Frontal cortex (tissue), 4 donors: ENCODE data around the gene LEKR1. TPM values are rescaled to one million over a fixed set of nuclear protein-coding genes. Genes with fewer than 3 reads are reported as not detected.
A peak's percentile ranks its signal among the peaks of the same experiment; 100 is the strongest.
"Not testable (repeated sequence)": the region's sequence is repeated elsewhere in the genome, so short reads cannot be mapped to it uniquely, and the experiment has no call there.

ENCODE experiments used
- DNase-seq, 2 donors: peaks; one replicate each; pipeline ENCODE4 v3.0.0; 2012; ENCODE audit warnings: low spot score in 2 of 2
- FAIRE-seq: peaks from 2 replicates; lab custom pipeline; 2012; peaks lifted over from hg19 to GRCh38; lab: Jason Lieb, UNC
- total RNA-seq: library from RNA; depleted of rRNA; stranded (reverse); fragments of >200 nt; gene quantifications from one replicate; pipeline ENCODE4 v1.2.3, GENCODE V29; 2014
- donor health status: control.
- donor health status: control.
- donor health status: control.

Gene LEKR1
- total RNA-seq, 1 donor from 2014 or later, result 0.82 TPM

GRCh38 chr3:156803952-156804741 lies 22.0 kb upstream of the LEKR1 start:
- DNase-seq, result no peak
- FAIRE-seq, result no peak

DNA sequence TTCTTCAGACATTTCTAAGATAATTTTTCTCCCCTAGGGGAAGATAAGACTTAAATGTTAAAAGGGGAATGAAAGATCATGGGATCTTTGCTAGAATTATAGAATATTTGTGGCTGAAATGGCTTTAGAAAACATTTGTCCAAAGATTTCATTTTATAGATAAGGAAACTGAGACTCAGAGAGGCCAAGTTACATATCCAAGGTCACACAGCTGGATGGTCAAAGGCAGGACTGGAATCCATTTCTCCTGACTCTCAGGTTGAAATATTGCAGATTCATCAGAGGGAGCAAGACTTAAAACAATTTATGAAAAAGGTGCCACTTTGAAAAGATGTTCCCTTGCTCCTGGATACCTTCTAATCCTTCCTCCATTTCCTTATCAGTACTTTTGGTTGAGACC lies 19.5 kb upstream of the LEKR1 start:
- DNase-seq (no peak), FAIRE-seq (no peak)

DNA sequence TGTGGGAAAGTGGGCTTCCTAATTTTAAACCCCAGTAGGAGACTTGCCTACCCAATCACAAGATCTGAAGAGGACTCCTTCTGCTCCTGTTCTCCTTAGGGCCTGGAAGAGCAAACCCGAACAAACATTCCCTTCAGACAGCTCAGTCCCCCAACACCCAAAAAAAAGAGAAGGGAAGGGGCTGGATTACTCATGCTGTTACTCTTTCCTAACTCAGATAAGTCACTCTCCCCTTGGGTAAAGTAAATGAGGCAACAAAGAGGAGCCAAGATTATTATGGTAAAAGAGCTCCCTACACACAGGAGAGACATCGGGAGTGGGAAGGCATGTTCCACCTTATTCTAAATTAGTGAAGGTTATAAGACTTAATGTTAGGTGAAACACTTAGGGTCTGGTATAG lies 18.1 kb upstream of the LEKR1 start:
- FAIRE-seq (no peak), DNase-seq (no peak)

- FAIRE-seq, result no peak
- DNase-seq, result no peak
These were observed 14.9 kb upstream of the LEKR1 start for GRCh38 chr3:156811089-156811862.

- no peak for FAIRE-seq
- no peak for DNase-seq
These were observed 13.4 kb upstream of the LEKR1 start for GRCh38 chr3:156812521-156813335.

- FAIRE-seq (no peak), DNase-seq (no peak)
These were observed 11.9 kb upstream of the LEKR1 start for GRCh38 chr3:156814295-156814694.

- no peak for FAIRE-seq
- peak in 1 of 2 donors; percentile 31 for DNase-seq
These were observed 9.9 kb upstream of the LEKR1 start for GRCh38 chr3:156816091-156816793.

DNA sequence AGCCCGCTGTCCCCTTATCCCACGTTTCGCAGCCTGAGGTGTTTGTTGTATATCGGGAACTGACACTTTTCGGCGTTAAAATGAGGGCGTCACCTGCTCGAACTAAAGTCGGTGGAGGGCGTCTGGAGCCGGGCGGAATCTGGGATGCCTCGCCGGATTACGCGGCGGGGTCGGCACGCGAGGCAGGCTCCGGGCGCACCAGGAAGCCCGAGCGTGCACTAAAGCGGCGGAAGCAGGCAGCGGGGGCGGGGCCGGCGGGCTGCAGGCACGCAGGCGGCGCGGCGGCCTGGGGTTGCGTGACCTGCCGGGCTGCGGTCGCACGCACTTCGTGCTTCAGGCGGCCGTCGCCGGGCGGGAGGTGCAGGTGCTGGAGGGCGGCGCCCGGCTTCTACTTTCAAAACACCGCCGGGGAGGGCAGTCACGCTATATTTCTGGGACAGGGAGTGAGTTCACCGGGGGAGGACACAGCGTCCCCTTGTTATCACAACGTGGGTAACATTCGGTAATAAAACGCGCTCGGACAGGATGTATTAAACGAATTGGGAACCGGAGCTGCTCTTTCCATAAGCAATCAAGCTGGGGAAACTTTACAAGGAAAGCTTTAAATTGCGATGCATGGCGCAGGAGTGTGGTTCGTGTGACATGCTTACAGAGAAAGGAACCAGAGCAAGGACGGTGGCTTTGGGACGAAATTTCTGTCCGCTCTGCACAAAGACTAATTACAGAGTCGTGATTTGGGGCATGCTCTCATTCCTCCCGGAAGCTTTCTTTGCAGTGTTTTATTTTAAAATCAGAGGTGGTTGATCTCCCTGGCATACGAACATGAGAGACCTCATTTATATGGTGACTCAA lies 9.1 kb upstream of the LEKR1 start:
- FAIRE-seq (no peak), DNase-seq (peak; percentile 66 to 69)

DNA sequence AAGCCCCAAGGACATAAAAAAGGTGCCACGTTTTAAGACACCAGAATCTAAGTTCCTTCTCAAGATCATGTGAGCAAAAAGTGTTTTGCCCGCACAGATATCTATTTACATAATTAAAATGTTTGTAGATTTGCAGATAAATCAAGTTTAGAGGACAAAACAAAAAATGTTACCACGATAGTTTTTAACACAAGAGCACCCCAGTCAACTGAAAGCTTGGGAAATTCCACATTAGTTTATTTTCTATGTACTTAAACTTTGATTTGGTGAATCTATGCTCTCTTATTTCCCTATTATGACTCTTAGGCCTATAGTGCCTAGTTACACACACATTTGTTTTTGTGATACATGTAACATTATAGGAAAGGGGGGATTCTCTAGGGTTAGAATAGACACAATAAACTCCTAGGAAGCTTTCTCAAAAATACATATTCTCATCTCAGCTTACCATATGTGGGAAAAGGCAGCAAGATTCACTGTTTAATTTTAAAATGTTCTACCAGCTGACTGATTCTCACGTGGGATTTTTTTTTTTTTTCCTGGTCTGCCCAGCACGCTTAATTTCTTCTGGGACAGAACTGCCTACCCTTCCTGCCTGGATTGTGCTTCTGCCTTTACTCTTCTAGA lies 8.4 kb upstream of the LEKR1 start:
- FAIRE-seq (no peak), DNase-seq (no peak)

DNA sequence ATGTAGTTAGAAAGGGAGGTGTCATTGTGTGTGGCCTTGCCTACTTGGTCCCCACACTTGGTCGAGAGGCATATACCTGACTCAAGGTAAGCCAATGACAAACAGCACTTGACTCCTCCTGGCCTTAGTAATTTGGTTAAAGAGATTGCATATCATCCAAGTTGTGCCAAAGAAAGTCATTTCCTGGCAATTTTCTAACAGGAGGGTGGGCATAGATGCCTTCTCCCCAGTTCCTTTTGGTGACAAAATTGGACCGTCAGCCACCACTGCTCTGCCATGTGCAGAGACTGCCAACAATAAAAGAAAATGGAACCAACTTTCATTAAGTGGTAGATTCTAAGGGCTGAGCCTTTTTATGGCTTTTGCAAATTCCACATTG lies 7.9 kb upstream of the LEKR1 start:
- no peak for FAIRE-seq
- DNase-seq, result no peak

DNA sequence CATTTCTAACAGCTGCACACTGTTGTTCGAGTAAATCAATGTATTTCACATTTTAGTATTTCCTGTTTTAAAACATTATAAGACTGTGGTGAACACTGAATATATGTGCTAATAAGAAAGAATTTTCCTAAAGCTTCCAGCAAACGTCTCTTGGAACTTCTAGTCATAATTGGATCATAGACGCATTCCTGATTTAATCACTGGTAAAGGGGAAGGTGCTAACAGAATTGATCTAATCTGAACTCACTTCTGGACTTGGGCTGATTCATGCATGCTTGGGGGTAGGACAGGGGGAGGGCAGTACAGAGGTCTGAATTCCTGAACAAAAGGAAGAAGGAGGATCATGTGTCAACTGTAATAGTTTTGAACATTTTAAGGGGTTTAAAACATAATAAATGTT lies 7.3 kb upstream of the LEKR1 start:
- FAIRE-seq, result no peak

GRCh38 chr3:156819842-156820691 lies 6.1 kb upstream of the LEKR1 start:
- DNase-seq (no peak), FAIRE-seq (no peak)

More for the DNA sequence above, 7.3 kb upstream of the LEKR1 start:
- DNase-seq, result no peak

- FAIRE-seq, result no peak
- no peak for DNase-seq
These were observed 5.5 kb upstream of the LEKR1 start for GRCh38 chr3:156820692-156821080.

GRCh38 chr3:156822626-156823260 lies 3.4 kb upstream of the LEKR1 start:
- FAIRE-seq, DNase-seq: not testable (repeated sequence)

GRCh38 chr3:156825795-156826143 lies 384 bp upstream of the LEKR1 start:
- FAIRE-seq, result no peak
- peak in 1 of 2 donors; percentile 46 for DNase-seq

DNA sequence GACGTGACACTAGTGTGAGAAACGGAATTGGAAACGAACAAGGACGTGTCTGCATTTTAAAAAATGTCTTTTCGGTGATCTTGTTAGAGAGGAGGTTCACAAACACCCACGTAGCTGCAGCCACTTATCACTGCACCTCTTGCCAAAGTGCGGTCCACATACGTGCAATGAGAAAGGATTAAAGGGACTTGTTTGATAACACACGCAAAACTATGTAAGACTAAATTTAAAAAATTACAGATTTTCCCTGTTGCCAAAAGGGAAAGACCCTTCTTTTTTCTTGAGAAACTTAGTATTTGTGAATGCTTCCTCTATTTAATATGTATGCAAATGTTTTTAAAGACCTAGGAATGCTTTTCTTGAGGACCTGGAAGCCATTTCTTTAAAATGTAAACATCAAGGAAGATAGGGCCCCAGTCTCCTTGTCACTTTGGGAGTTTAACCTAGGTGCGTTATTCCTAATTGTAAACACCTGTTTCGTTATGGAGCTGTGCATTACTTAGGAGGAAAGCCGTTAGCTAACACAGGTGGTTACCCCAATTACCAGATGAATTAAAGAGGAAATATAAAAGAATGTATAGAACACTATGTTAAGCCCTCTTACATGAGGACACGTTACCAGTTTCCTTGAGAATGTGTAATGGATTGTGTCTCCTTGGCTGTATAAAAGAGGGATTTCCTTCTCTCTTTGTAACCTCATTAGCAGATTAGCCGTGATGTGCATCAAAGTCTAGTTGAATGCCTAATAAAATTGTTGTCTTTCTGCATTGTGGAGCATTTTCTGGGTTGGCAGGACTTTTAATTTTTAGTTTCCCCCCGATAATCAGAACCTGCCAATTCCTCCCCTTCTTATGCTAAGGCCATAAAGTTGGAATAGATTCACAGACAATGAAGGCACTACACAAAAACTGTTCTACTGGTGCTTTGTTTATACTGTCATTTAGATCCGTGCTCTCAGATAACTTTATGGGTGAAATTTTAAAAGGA lies 1.0 kb downstream of the LEKR1 start:
- DNase-seq (no peak), FAIRE-seq (no peak)
